Caco-2 (cell line): Measurements from ENCODE around the gene RNPEP. TPM values are rescaled to one million over a fixed set of nuclear protein-coding genes. Genes with fewer than 3 reads are reported as not detected.

Experiments used
- BruUV-seq: library from RNA; stranded (reverse); fragments of 400-500 nt; replicated peaks from 2 replicates; lab custom pipeline; 2021; lab: Mats Ljungman, UMichigan
- CTCF ChIA-PET: fragments of 300-600 bp; sonication (Branson Sonifier 250); formaldehyde crosslinking; loops from one replicate; lab custom pipeline; 2022; ENCODE audit warnings: antibody characterized with exemption; lab: Charles Lee
- POLR2A ChIA-PET: fragments of 300-600 bp; sonication (Branson Sonifier 250); formaldehyde crosslinking; loops from one replicate; lab custom pipeline; 2022; ENCODE audit warnings: antibody characterized with exemption; lab: Charles Lee
- DNase-seq, 2 experiments: peaks; one replicate each; pipeline versions ENCODE4 v3.0.0 to v3.0.0-alpha.2; 2020 to 2022
- H3K27me3 ChIP-seq: replicated peaks from 2 replicates; pipeline ENCODE4 v1.6.0; 2011; ENCODE audit warnings: low read length; ENCODE audit not compliant: control insufficient read depth, insufficient read depth
- H3K36me3 ChIP-seq: 2 replicates; pipeline ENCODE4 v1.5.1; 2011; ENCODE audit warnings: low read length; ENCODE audit not compliant: control insufficient read depth, insufficient read depth
- H3K4me1 ChIP-seq: fragments of 250-450 bp; sonication (Bioruptor Pico); 2 replicates; pipeline ENCODE4 v1.5.1; 2020; ENCODE audit warnings: mild to moderate bottlenecking
- H3K4me3 ChIP-seq: 2 replicates; pipeline ENCODE4 v1.5.1; 2011; ENCODE audit warnings: low read depth, mild to moderate bottlenecking, control low read depth, low read length
- H3K9me3 ChIP-seq: fragments of 250-450 bp; sonication (Bioruptor Pico); 2 replicates; pipeline ENCODE4 v1.5.1; 2020; ENCODE audit warnings: mild to moderate bottlenecking, moderate library complexity
- H3K27ac Mint-ChIP-seq: one replicate; pipeline ENCODE4 v1.8.0; 2022; ENCODE audit warnings: mixed read lengths; ENCODE audit not compliant: unreplicated experiment
- H3K27me3 Mint-ChIP-seq: one replicate; pipeline ENCODE4 v1.8.0; 2022; ENCODE audit warnings: mixed read lengths; ENCODE audit not compliant: insufficient read depth, unreplicated experiment
- H3K36me3 Mint-ChIP-seq: one replicate; pipeline ENCODE4 v1.8.0; 2022; ENCODE audit warnings: mild to moderate bottlenecking, mixed read lengths; ENCODE audit not compliant: insufficient read depth, unreplicated experiment
- H3K4me1 Mint-ChIP-seq: one replicate; pipeline ENCODE4 v1.8.0; 2022; ENCODE audit warnings: low read depth, mixed read lengths; ENCODE audit not compliant: unreplicated experiment
- H3K4me3 Mint-ChIP-seq: one replicate; pipeline ENCODE4 v1.8.0; 2022; ENCODE audit warnings: mild to moderate bottlenecking, moderate library complexity, mixed read lengths; ENCODE audit not compliant: unreplicated experiment
- H3K9me3 Mint-ChIP-seq: one replicate; pipeline ENCODE4 v1.8.0; 2022; ENCODE audit warnings: mixed read lengths; ENCODE audit not compliant: unreplicated experiment
- intact Hi-C: fragments of 100-400 bp; cut with micrococcal nuclease; formaldehyde crosslinking; loops from one replicate; pipeline ENCODE4 v1.10.0; 2022; ENCODE audit not compliant: unreplicated experiment
- total RNA-seq: library from RNA; stranded (reverse); gene quantifications from 2 replicates; pipeline ENCODE4 v1.2.3, GENCODE V29; 2022
- TF ChIP-seq, protein P1 (sequence below), 2 experiments: fragments of 200-600 bp in 1 of 2; IDR thresholded peaks; 1 replicate in 1 of 2; 2 replicates in 1 of 2; pipeline versions ENCODE4 v1.5.1 to v1.8.0; 2011 to 2022; ENCODE audit warnings: antibody characterized with exemption in 1 of 2, control low read depth in 1 of 2, inconsistent platforms in 1 of 2, low read depth in 1 of 2, low read length in 1 of 2, mild to moderate bottlenecking in 1 of 2, moderate library complexity in 1 of 2; ENCODE audit not compliant: insufficient read depth in 1 of 2, severe bottlenecking in 1 of 2, unreplicated experiment in 1 of 2

RNPEP gene
- total RNA-seq, 1 experiment from 2014 or later, result 75.9 TPM

DNA sequence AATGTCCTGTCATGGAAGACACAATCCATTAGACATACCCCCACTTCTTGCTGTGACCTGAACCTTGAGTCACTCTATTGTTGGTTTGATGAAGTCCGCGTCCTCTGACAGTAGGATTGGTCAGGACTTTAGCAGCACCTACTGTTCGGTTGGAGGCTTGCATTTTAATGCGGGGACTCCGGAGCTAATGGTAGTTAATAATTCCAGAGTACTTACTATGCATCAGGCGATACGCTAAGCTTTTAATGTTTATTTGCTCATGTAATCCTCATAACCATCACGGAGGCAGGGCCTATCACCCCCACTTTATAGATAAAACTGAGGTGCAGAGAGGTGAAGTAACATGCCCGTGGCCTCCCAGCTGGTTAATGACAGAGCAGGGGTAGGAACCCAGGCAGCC lies 20.1 kb downstream of the RNPEP start:
- H3K27me3 ChIP-seq, result no peaks in the 10 kb centered on the region
- Mint-ChIP-seq H3K27me3 (no peaks in the 10 kb centered on the region), H3K9me3 (no peaks in the 10 kb centered on the region), H3K36me3 (peaks cover 95% of the 10 kb centered on the region), H3K27ac (peak overlapping the region; percentile 26), H3K4me3 (no peak overlapping the region), H3K4me1 (peaks cover 29% of the 10 kb centered on the region)
- peaks cover 32% of the 10 kb centered on the region for H3K4me1 ChIP-seq
- peaks cover 4% of the 10 kb centered on the region; the same call in 1 of the 2 replicates for H3K36me3 ChIP-seq
- POLR2A ChIA-PET, result no interaction called here
- CTCF ChIA-PET, result interaction anchor here (4.9 kb wide), 1 partner anchor 117 kb away, joined by 30 read pairs; no protein-coding TSS in a partner anchor
- H3K9me3 ChIP-seq, result no peaks in the 10 kb centered on the region
- no TSS peak for BruUV-seq
- intact Hi-C loops, result no loop called here
- no peak for DNase-seq
- TF ChIP-seq, protein P1, sequence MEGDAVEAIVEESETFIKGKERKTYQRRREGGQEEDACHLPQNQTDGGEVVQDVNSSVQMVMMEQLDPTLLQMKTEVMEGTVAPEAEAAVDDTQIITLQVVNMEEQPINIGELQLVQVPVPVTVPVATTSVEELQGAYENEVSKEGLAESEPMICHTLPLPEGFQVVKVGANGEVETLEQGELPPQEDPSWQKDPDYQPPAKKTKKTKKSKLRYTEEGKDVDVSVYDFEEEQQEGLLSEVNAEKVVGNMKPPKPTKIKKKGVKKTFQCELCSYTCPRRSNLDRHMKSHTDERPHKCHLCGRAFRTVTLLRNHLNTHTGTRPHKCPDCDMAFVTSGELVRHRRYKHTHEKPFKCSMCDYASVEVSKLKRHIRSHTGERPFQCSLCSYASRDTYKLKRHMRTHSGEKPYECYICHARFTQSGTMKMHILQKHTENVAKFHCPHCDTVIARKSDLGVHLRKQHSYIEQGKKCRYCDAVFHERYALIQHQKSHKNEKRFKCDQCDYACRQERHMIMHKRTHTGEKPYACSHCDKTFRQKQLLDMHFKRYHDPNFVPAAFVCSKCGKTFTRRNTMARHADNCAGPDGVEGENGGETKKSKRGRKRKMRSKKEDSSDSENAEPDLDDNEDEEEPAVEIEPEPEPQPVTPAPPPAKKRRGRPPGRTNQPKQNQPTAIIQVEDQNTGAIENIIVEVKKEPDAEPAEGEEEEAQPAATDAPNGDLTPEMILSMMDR (IDR thresholded peaks at IDR 0.05; ENCODE audit: insufficient read depth in 1 of 2, low read depth in 1 of 2, low read length in 1 of 2, severe bottlenecking in 1 of 2, unreplicated experiment in 1 of 2), result no peak
- no peak overlapping the region for H3K4me3 ChIP-seq

GRCh38 chr1:202004711-202005110 lies 22.3 kb downstream of the RNPEP start:
- H3K27ac Mint-ChIP-seq, result peak overlapping the region; percentile 83
- CTCF ChIA-PET, result interaction anchor here (1.1 kb wide), 1 partner anchor 114 kb away, joined by 3 read pairs; no protein-coding TSS in a partner anchor
- H3K4me1 ChIP-seq, result peaks cover 48% of the 10 kb centered on the region
- no peaks in the 10 kb centered on the region for H3K9me3 ChIP-seq
- BruUV-seq, result no TSS peak
- peaks cover 90% of the 10 kb centered on the region for H3K36me3 Mint-ChIP-seq
- peaks cover 38% of the 10 kb centered on the region for H3K4me1 Mint-ChIP-seq
- TF ChIP-seq, protein P1 (IDR thresholded peaks at IDR 0.05; ENCODE audit: insufficient read depth in 1 of 2, low read depth in 1 of 2, low read length in 1 of 2, severe bottlenecking in 1 of 2, unreplicated experiment in 1 of 2), result no peak
- H3K36me3 ChIP-seq, result peaks cover 4% of the 10 kb centered on the region; the same call in 1 of the 2 replicates
- peak overlapping the region; percentile 37 for H3K4me3 Mint-ChIP-seq
- POLR2A ChIA-PET, result no interaction called here
- intact Hi-C loops, result loop anchor here (5.0 kb wide), 1 partner anchor 43 kb away; no protein-coding TSS in a partner anchor
- no peaks in the 10 kb centered on the region for H3K27me3 Mint-ChIP-seq
- H3K27me3 ChIP-seq, result no peaks in the 10 kb centered on the region
- no peak overlapping the region for H3K4me3 ChIP-seq
- H3K9me3 Mint-ChIP-seq, result no peaks in the 10 kb centered on the region
- no peak for DNase-seq

GRCh38 chr1:202005958-202006357 lies 23.5 kb downstream of the RNPEP start:
- CTCF ChIA-PET, result interaction anchor here (1.1 to 2.1 kb wide), 2 partner anchors 110 to 112 kb away, joined by 3 to 5 read pairs; no protein-coding TSS in a partner anchor
- DNase-seq, result peak in 1 of 2 experiments; percentile 58
- POLR2A ChIA-PET, result no interaction called here
- no peak overlapping the region for H3K4me3 ChIP-seq
- H3K36me3 ChIP-seq, result peaks cover 4% of the 10 kb centered on the region; the same call in 1 of the 2 replicates
- Mint-ChIP-seq H3K4me1 (peaks cover 38% of the 10 kb centered on the region), H3K9me3 (no peaks in the 10 kb centered on the region), H3K27me3 (no peaks in the 10 kb centered on the region), H3K4me3 (peak overlapping the region; percentile 72), H3K36me3 (peaks cover 90% of the 10 kb centered on the region), H3K27ac (peak overlapping the region; percentile 80)
- TF ChIP-seq, protein P1 (IDR thresholded peaks at IDR 0.05; ENCODE audit: insufficient read depth in 1 of 2, low read depth in 1 of 2, low read length in 1 of 2, severe bottlenecking in 1 of 2, unreplicated experiment in 1 of 2), result peak; percentile 47 to 68
- intact Hi-C loops, result loop anchor here (1.0 to 5.0 kb wide), 2 partner anchors 23 to 41 kb away; no protein-coding TSS in a partner anchor
- no TSS peak for BruUV-seq
- H3K27me3 ChIP-seq, result no peaks in the 10 kb centered on the region
- peaks cover 53% of the 10 kb centered on the region for H3K4me1 ChIP-seq
- H3K9me3 ChIP-seq, result no peaks in the 10 kb centered on the region
